ACHN (cell line): Measurements from ENCODE around the gene MAB21L3.

ENCODE experiments used
- DNase-seq: peaks from one replicate; pipeline ENCODE4 v3.0.0-alpha.2; 2015
- in situ Hi-C: cut with HindIII; loops from 2 replicates; pipeline ENCODE4 v1.10.0; 2017; ENCODE audit warnings: low sequenced_read_pairs, low pct_ligation_motif_present, low pct_unique_long_range_greater_than_20kb

MAB21L3 gene

DNA sequence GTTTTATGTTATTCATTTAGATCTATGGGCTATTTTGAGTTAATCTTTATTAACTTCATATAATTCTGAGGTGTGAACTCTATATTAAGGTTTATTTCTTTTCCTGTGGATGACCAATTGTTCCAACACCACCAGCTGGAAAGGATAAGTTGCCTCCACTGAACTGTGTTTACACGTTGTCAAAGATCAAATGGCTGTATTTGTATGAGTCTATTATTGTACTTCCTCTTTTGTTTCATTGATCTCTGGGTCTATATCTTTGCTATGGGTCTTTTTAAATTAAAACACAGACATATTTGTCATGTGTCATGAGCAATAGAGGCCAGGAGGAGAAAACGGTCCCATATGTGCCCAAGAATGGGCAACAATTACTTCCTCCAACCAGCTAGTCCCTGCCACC lies 5.2 kb upstream of the MAB21L3 start:
- no peak for DNase-seq

DNA sequence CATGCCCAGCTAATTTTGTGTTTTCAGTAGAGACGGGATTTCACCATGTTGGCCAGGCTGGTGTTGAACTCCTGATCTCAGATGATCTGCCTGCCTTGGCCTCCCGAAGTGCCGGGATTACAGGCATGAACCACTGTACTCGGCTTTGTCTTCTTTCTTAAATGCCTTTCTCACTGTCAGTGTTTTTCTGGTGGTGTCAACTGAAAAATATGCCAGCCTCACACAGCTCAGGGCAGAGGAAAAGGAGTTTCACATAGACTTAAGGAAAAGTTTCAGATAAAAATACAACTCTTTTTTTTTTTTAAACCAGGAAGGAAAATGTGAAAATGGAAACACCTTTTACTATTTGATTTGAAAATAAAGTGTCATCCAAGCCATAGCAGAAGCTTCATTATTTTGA lies 4.6 kb upstream of the MAB21L3 start:
- in situ Hi-C loops: no loop called here
- no peak for DNase-seq

More for the DNA sequence above, 5.2 kb upstream of the MAB21L3 start:
- in situ Hi-C loops: no loop called here

DNA sequence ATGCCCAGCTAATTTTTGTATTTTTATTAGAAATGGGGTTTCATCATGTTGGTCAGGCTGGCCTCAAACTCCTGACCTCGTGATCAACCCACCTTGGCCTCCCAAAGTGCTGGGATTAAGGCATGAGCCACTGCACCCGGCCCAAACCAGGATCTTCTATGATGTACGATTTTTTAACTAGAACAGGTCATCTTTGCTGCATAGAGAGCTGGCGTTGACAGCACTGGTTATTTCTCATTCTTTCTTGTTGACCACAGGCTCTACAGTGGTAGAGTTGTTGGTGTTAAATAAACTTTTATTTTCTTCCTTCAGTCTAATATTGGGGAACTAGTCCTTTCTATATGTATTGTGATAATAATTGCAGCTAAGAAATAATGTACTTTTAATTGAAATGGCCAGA lies 3.8 kb upstream of the MAB21L3 start:
- DNase-seq: no peak
- in situ Hi-C loops: no loop called here

DNA sequence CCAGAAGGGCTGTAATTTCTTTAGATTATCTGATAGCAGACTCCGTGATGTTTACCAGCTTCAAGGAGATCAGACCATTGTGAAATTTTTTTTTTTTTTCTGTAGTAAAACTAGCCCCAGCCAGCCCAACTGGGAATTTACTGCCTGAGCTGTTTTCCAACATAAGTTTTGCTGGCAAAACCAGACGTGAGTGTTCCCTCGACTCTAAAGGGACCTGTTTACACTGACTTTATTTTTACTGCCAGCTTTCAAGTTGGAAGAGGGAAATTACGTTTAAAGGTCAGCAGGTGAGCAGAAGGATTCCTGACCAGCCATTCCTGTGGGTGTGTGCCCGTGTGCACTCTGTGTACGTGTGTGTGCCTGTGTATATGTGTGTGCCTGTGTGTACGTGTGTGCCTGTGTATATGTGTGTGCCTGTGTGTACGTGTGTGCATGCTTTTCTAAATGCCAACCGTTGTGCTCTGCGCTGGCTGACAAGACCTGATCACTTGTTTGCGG lies 374 bp downstream of the MAB21L3 start:
- in situ Hi-C loops: no loop called here
- no peak for DNase-seq

DNA sequence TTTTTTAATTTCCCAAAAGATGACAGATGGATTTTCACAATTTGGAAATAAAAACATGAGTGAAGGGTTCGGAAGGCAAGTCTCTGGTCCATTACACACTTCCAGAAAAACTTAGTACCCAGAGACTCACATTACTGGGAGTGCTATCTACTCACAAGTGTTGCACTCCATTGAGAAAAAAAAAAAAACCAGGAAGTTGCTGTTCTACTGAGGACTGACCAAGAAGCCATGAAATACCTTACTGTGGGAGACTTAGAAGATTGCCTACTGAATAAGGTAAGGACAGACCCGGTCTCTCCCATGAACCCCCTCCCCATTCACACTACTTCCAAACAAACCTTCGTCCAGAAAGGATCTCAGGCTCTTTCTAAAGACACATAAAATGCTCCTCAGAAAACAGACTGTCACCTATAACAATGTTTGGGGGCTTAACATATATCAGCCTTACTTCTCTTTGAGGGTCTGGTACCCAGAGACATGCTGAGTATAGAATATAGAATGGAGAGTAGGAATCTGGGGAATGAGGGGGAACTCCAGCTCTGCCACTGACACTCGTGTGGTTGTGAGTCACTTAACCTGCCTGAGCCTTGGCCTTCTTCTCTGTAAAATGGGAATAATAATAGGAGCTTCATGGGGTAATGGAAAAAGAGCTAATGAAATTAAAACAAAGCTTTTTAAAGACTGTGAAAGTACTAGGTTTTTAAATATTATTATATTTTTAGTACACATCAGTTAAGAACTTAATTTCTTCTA lies 1.4 kb downstream of the MAB21L3 start:
- DNase-seq: peak; percentile 31

DNA sequence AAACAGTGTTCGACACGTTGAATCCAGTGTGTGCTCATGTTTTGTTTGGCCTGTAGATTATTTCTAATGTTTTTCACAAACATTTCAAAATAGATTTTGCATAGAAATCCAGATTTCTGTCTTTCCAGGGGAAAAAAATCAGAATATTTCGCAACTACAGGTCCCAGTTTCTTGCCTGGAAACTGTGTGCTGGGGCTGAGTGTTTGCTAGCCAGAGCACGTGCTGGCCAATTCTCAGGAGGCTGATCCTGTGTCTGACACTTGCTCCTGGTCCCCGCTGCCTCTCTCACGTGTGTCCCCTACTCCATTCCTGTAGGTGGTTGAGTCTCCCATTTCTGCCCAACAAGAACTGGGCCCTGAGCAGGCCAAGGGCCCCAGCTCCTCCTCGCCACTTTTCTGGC lies 2.4 kb downstream of the MAB21L3 start:
- in situ Hi-C loops: no loop called here
- DNase-seq: no peak

More for the DNA sequence above, 1.4 kb downstream of the MAB21L3 start:
- in situ Hi-C loops: no loop called here

DNA sequence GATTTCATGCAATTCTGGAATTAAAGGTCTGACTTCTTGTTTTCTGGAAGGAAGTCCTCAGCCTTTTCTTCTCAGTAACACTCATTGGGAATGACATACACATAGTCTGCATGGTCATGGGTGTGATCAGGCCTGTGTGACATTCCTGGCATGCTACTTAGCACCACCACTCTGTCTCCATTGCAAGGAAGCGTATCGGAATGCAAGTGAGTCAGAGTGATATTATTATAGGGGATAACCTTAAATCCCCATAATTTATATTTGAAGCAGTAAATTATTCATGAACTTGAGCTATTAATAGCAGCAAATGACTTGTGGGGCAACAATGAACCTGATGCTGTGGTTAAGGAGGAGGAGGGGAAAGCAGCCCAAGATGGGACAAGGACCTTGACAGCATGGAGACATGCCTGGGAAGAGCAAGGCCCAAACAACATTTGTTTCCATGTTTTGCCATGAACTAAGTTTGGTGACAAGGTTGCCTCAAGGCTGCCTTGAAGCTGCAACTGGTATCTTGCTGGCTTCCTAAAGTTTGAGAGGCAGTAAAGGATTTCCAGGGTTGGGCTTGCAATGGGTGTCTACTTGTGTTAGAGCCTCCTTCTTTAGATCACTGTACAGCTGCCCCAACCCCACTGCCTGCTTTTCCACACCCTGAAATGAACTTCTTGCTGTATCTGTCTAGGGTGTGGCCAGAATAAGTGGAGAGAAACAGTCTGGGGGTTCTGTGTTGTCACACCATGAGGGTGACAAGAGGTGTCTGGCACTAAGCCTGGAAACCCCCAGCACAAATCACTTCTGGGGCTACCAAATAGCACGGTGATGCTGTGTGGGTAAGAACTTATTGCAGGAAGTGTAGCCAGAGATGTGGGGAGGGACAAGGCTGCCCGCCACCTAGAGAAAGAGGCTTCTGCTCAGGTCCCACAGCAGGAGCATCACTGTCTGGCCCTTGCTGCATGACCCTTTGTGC lies 4.6 kb downstream of the MAB21L3 start:
- in situ Hi-C loops: no loop called here
- DNase-seq: peak; percentile 96

DNA sequence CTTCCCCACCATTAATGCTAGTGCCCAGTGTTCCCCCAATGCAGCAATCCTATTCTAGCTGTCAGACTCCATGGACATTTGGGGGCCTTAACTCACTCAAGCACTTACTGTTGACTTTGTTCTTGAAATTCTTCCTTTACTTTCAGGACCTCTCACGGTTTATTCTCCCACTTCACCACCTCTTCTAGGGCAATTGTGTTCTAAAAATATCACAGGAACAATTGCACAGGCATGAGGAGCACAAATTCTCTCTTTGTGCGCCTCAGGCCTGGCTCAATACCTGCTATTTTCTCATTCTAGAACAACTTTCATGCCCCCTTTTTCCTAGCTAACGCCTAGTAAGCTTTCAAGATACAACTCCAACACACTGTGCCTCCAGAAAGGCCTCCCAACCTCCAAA lies 7.3 kb downstream of the MAB21L3 start:
- no peak for DNase-seq
- in situ Hi-C loops: no loop called here

DNA sequence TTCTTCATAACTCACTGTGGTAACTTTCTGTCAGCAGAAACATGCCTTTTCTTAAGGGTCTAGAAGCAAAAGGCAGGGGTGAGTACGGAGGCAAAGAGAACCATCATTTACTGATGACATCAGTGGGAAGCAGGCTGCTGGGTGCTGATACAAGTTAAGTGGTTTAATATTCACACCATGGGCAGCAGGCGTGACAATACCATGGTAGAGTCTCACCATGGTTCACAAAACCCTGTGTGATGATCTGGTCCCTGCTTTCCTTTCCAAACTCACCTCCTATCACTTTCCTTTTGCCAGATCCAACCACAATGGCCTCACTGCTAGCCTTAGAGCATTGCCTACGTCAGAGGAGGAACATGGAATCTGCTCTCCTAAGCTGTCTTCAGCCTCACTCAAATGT lies 8.7 kb downstream of the MAB21L3 start:
- in situ Hi-C loops: no loop called here

DNA sequence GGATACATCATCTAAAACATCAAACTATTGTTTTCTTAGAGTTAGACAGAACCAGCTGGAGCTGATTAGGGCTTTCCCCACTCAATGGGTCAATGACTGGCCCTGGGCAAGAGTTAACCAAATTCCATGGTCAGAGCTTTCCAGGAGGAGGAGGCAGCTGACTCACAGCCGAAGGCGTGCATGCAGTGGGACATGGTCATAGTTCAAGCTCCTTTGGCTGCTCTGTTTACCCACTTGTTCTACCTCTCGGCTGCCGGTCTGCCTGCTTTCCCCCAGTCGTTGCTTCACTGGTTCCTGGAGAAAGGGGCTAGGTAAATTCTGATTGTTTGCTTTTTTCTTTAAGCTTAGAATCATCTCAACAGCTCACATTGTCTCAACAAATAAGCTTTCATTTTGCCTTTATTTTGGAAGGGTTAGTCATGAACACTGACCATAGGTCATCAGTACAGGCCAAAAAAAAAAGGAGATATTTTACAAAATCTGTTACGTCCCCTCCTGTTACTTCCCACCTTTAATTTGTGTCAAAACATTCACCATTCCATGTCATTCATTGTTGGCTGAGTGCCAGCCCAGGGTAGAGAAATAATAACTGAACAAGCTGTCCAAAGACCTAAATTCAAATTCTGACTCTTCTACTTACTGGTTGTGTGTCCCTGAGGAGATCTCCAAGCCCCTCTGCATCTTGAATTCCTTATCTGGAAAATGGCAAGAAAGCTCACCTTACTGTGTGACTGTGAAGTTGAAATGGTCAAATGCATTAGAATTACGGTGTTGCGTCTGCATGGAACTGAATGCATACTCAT lies 12.0 kb downstream of the MAB21L3 start:
- DNase-seq: peak; percentile 87
- in situ Hi-C loops: no loop called here

More for the DNA sequence above, 8.7 kb downstream of the MAB21L3 start:
- DNase-seq: peak; percentile 90

DNA sequence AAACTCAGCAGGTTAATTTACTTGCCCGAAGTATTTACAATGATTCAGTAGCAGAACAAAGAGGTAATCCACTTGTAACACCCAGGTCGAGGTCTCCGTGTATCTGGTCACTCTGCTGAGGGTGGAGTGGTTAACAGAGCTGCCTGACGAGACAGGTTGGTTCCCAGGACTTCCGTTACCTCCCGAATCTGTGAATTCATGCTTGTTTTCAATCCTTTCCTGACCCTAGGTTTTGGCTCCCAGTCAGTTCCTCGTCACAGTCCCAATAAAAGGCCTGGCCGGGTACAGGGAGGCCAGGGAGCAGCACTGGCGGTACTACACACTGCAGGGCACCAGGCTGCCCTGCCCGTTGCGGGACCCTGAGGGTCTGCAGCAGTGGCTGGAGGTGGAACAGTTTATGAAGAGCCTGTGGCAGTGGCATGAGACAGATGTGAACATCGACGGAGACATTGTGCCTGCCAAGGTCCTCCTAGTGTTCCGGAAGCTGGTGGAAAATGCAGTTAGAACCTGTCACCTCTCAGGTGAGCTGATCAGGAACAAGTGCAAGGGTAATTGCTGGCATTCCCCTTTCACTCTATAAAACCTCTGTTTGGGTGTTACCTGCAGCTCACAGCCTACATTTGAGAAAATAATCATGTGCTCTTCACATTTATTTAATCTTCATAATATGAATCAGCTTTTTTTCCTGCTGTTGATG lies 12.8 kb downstream of the MAB21L3 start:
- DNase-seq: no peak
- in situ Hi-C loops: no loop called here

DNA sequence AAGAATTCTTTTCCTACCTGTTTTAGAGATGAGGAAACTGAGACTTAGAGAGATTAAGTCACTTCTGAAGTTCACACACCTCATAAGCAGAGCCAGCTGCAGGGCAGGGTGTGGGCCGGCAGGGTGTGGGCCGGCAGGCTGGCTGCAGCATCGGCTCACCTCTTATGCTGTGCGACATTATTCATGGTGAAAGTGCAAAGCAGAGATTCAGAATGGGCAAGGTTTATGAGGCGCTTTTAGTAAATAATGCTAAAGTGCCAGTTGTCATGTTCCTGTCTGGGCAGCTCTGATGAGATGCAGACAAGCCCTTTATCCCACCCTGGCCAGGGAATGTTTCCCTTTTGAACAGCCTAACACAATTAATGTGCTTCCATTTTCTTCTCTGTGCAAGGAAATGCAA lies 14.6 kb downstream of the MAB21L3 start:
- in situ Hi-C loops: loop anchor here (25.0 kb wide), 1 partner anchor 362 kb away; no protein-coding TSS in a partner anchor
- DNase-seq: no peak

DNA sequence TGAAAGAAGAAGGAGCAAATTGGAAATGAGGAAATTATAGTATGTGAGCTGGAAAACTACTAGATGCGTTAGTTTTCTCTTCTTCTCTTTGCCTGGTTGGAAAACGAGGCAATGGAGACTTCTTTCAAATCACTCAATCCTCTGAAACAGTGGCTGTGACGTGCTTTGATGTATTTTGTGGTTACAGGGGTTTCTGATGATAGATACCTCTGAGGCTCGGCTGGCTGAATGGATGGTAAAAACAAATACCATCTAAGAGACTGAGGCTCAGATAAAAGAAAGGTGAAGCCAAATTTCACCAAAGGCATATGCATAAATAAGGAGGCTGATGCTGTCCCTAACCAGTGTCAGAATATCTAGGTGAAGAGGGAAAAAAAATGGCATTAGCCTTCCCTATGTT lies 15.1 kb downstream of the MAB21L3 start:
- in situ Hi-C loops: loop anchor here (25.0 kb wide), 1 partner anchor 361 kb away; no protein-coding TSS in a partner anchor
- DNase-seq: no peak

DNA sequence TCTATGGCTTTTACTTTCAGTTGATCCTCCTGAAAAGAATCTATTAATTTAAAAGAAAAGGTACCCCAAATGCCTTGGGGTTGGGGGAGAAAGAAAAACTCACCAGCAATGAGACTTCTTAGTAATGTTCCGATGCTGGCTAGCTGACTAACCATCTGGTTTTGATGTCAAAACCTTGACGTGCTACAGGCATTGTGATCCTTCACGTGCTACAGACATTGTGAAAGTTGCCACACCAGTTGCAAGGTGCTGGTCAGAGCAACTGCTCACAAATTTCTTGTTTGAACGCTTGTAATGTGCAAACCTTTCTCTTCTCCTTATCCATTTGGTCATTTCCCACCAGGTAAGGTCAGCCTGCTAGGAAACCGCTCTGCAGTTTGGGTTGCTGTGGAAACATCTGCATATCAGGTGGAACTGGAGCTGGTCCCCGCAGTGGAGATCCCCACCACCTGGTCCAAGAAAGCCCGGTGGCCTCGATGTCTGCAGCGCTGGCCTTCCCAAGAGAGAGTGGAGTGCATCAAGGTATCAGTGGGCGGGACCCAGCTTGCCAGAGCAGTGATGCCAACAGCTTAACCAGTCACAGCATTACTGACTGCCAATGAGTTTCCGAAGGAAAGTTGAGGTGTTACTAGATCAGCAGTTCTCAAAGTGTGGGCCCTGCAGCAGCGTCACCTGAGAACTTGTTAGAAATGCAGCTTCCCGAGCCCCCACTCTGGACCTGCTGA lies 16.1 kb downstream of the MAB21L3 start:
- no peak for DNase-seq
- in situ Hi-C loops: loop anchor here (25.0 kb wide), 1 partner anchor 360 kb away; no protein-coding TSS in a partner anchor

DNA sequence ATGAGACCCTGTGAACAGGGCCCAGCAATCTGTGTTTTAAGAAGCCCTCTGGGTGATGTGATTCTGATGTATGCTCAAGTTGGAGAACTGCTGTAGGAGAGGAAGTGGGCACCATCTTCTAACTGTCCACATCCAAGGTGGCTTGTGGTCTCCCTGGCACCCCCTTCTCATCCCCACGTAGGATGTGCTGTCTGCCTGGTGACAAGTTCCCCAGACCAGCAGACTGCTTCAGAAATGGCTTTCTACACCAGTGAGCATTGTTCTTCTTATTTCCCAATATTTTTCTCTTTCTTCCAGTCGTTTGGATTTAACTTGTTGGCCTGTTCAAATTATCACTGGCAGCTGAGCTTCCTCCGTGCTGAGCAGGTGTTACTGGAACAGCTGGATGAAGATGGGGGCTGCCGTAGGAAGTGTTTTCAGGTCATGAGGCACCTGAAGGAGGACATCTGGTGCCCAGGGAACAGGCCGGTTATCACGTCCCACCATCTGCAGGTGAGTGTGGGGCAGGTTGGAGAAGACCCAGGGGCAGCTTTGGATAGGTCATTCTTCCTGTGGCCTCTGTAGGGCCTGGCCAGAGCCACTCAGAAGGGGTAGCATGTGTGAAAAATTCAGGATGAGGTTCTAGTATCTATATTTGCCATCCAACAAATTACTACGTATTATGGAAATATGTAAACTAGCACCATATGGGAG lies 16.8 kb downstream of the MAB21L3 start:
- in situ Hi-C loops: loop anchor here (25.0 kb wide), 1 partner anchor 359 kb away; no protein-coding TSS in a partner anchor
- no peak for DNase-seq

DNA sequence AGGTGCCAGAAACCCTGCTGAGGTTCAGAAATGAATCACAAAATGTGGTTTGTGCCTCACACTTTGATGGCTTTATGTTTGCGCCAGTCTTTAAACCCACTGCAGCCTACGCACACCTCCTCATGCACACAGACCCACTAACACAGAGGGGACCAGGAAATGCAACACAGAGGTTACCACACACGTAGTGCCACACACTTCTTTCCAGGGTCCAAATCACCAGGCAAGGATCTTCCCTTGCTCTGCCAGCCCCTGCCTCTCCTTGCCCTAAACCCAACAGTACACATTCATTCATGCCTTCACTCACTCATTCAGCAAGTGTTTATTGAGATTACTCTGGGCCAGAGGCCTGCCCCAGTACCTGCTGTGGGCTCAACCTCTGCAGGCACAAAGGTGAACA lies 17.5 kb downstream of the MAB21L3 start:
- in situ Hi-C loops: loop anchor here (25.0 kb wide), 1 partner anchor 359 kb away; no protein-coding TSS in a partner anchor
- DNase-seq: no peak

DNA sequence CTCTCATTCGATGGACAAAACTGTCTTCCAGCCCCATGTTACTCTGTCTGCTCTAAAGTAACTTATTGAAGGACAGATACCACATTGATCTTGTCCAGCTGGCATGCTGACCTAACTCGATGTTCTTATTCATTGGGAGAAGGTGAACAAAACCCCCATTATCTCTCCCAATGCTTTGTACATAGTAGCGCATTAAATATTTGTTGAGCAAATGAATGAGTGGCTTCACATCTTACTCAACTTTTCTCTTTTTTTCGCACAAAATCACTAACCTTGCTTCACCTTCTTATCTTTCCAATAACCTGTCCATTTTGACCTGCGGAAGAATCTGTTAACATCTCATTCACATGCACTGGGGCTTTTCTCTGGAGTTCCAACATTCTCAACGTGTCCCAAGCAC lies 18.3 kb downstream of the MAB21L3 start:
- in situ Hi-C loops: loop anchor here (25.0 kb wide), 1 partner anchor 358 kb away; no protein-coding TSS in a partner anchor
- no peak for DNase-seq
